Spleen (tissue), 11 donors: ENCODE results near the gene IPO9. TPM values are rescaled to one million over a fixed set of nuclear protein-coding genes. Genes with fewer than 3 reads are reported as not detected.

Experiments
- DNase-seq: peaks from one replicate; pipeline ENCODE4 v3.0.0-alpha.2; 2020
- H3K27ac ChIP-seq, 8 donors: fragments of 200-600 bp; sonication (generic) in 7 of 8; 1 replicate in 4 of 8; 2 replicates in 4 of 8; pipeline versions ENCODE4 v1.5.0 to v1.8.0; 2016 to 2021; ENCODE audit warnings: inconsistent platforms in 4 of 8, mild to moderate bottlenecking in 4 of 8, moderate library complexity in 1 of 8
- H3K27me3 ChIP-seq, 7 donors: fragments of 200-600 bp; sonication (generic) in 6 of 7; replicated peaks in 1 of 7; 1 replicate in 4 of 7; 2 replicates in 3 of 7; pipeline versions ENCODE4 v1.5.0 to v1.8.0; 2016 to 2021; ENCODE audit warnings: inconsistent platforms in 3 of 7, mild to moderate bottlenecking in 1 of 7
- H3K36me3 ChIP-seq, 6 donors: fragments of 200-600 bp; sonication (generic) in 5 of 6; 1 replicate in 4 of 6; 2 replicates in 2 of 6; pipeline versions ENCODE4 v1.5.0 to v1.8.0; 2016 to 2021; ENCODE audit warnings: inconsistent platforms in 2 of 6
- H3K4me1 ChIP-seq, 6 donors: fragments of 200-600 bp; sonication (generic) in 5 of 6; 1 replicate in 3 of 6; 2 replicates in 3 of 6; pipeline versions ENCODE4 v1.5.0 to v1.8.0; 2016 to 2021; ENCODE audit warnings: inconsistent platforms in 3 of 6
- H3K4me3 ChIP-seq, 8 donors: fragments of 200-600 bp; sonication (generic) in 7 of 8; 1 replicate in 4 of 8; 2 replicates in 4 of 8; pipeline versions ENCODE4 v1.5.0 to v1.8.0; 2016 to 2021; ENCODE audit warnings: inconsistent platforms in 4 of 8, mild to moderate bottlenecking in 4 of 8, moderate library complexity in 2 of 8
- H3K9me3 ChIP-seq, 8 donors: fragments of 200-600 bp; sonication (generic) in 7 of 8; 1 replicate in 4 of 8; 2 replicates in 4 of 8; pipeline versions ENCODE4 v1.5.0 to v1.8.0; 2016 to 2021; ENCODE audit warnings: inconsistent platforms in 4 of 8
- POLR2A ChIP-seq, 3 donors: fragments of 450-650 bp; IDR thresholded peaks; one replicate each; pipeline ENCODE4 v1.5.1; 2017; ENCODE audit warnings: antibody characterized with exemption in 3 of 3, mild to moderate bottlenecking in 1 of 3
- POLR2AphosphoS5 ChIP-seq, 3 donors: sonication (generic); formaldehyde crosslinking; IDR thresholded peaks; one replicate each; pipeline ENCODE4 v1.5.1; 2017; ENCODE audit warnings: antibody characterized with exemption in 3 of 3
- WGBS, 5 donors: extraction: QIAGEN DNeasy Blood & Tissue Kit in 3 of 5; methylation state at CpG; one replicate each; pipeline versions ENCODE4 v1.1.5 to v1.1.7; 2013 to 2018; 5-methylcytosine and 5-hydroxymethylcytosine counted together
- intact Hi-C: fragments of 100-400 bp; cut with DNase I; formaldehyde crosslinking; loops from one replicate; pipeline ENCODE4 v1.15.0; 2023; ENCODE audit warnings: low total_unique reads
- microRNA-seq, 3 donors: library from miRNA; unstranded; fragments of <30 nt; microRNA quantifications; one replicate each; pipeline versions ENCODE4 to v1.1.0, GENCODE V29; 2019 to 2020
- polyA plus RNA-seq, 3 donors: library from polyadenylated mRNA; stranded (reverse); fragments of 200-250 nt; gene quantifications; one replicate each; pipeline ENCODE4 v1.2.1, GENCODE V29; 2013
- small RNA-seq, 4 donors: library from RNA; depleted of rRNA; stranded (forward); fragments of <200 nt; gene quantifications; one replicate each; pipeline ENCODE3, GENCODE V24; 2016
- total RNA-seq, 7 donors: library from RNA; depleted of rRNA in 3 of 7; stranded (reverse); fragments of >200 nt in 3 of 7; fragmentation: NEBNext Ultra II Directional in 4 of 7; extraction: Animal tissue kit (Norgen Biotek cat#: 25700) in 4 of 7; gene quantifications; one replicate each; pipeline versions ENCODE4 v1.1.0 to v1.2.1, GENCODE V29; 2016 to 2021
- TF ChIP-seq, protein P1 (sequence below), 11 experiments: fragments of 200-600 bp in 7 of 11; fragments of 450-650 bp in 4 of 11; sonication (generic) in 4 of 11; IDR thresholded peaks in 8 of 11; conservative IDR thresholded peaks in 3 of 11; 1 replicate in 7 of 11; 2 replicates in 4 of 11; pipeline versions ENCODE4 v1.4.0 to v1.8.0; 2016 to 2021; ENCODE audit warnings: antibody characterized with exemption in 11 of 11, inconsistent platforms in 4 of 11, mild to moderate bottlenecking in 1 of 11
- donor health status: healthy with polysubstance abuse.
- donor health status: DM: no; HTN: no; CAD: no; lungs with moderate emphysema.
- donor health status: DM: no; HTN: no; CAD: no.
- donor health status: Bipolar disorder and iron deficiency.
- donor health status: healthy.
- donor health status: DM: no; HTN: no; CAD: no.
- donor health status: DM: yes; HTN: yes; CAD: no.

The IPO9 gene
- total and polyA plus RNA-seq, 10 donors: 13.8 to 35.7 (median 27.1) TPM

DNA sequence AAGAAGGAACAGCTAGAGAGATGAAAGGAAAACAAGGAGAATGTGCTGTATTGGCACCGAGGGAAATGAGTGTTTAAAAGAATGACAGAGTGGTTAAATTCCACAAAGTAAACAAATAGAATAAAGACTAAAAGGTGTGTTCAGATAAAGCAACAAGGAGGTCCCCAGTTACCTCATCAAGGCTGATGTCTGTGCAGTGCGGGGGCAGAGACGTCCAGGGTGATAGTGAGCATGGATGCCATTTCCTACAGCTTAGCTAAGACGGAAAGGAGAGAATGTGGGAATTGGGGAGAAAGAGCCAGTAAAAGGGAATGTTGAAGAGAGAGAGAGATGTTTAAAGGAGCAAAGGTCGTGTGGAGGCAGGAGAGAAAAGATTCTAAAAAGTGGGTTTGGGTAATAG is 101.8 kb downstream of the IPO9 start:
- whole genome bisulfite sequencing, 5 donors: 72 to 82% (median 75%) methylated on average over 5 of the region's 5 CpGs
- Histone ChIP-seq H3K36me3 (no peaks in the 10 kb centered on the region), H3K4me1 (no peaks in the 10 kb centered on the region), H3K9me3 (no peaks in the 10 kb centered on the region), H3K4me3 (no peak overlapping the region), H3K27ac (no peak overlapping the region), H3K27me3 (peaks cover 0 to 10% (median 0%) of the 10 kb centered on the region in 7 donors)
- no peak for DNase-seq
- intact Hi-C loops: no loop called here
- TF ChIP-seq, protein P1, sequence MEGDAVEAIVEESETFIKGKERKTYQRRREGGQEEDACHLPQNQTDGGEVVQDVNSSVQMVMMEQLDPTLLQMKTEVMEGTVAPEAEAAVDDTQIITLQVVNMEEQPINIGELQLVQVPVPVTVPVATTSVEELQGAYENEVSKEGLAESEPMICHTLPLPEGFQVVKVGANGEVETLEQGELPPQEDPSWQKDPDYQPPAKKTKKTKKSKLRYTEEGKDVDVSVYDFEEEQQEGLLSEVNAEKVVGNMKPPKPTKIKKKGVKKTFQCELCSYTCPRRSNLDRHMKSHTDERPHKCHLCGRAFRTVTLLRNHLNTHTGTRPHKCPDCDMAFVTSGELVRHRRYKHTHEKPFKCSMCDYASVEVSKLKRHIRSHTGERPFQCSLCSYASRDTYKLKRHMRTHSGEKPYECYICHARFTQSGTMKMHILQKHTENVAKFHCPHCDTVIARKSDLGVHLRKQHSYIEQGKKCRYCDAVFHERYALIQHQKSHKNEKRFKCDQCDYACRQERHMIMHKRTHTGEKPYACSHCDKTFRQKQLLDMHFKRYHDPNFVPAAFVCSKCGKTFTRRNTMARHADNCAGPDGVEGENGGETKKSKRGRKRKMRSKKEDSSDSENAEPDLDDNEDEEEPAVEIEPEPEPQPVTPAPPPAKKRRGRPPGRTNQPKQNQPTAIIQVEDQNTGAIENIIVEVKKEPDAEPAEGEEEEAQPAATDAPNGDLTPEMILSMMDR (IDR thresholded peaks at IDR 0.05 in 8 of 11, conservative IDR thresholded peaks at IDR 0.05 in 3 of 11): no peak
- TF ChIP-seq POLR2A (IDR thresholded peaks at IDR 0.05) (no peak), POLR2AphosphoS5 (IDR thresholded peaks at IDR 0.05) (no peak)

Small RNAs within 50 kb of the gene (microRNA-seq; reads per million reads assigned to microRNA genes)
- gene MIR1231 (0 to 0.70 (median 0) reads per million in 3 donors), gene MIR6739 (0 reads per million in 3 donors)

Small RNAs within 50 kb of the gene (small RNA-seq; reads per million reads assigned to genes)
- 0 reads per million in 4 donors for gene MIR1231
- 0 reads per million in 4 donors for gene MIR6739

Other genes starting within 250 kb of the IPO9 start
- gene SHISA4, start 59.7 kb downstream of the IPO9 start, total RNA-seq: 10 to 100 TPM in 1 of 7 donors, 1 to 10 TPM in 6; 4.8 to 13.3 (median 8.0) TPM
- 1 to 10 TPM; 3.2 to 4.3 (median 3.9) TPM for gene SHISA4, start 59.7 kb downstream of the IPO9 start, polyA plus RNA-seq
- gene LMOD1, start 117.4 kb downstream of the IPO9 start, total RNA-seq: 10 to 100 TPM; 10.2 to 21.0 (median 12.5) TPM
- gene LMOD1, start 117.4 kb downstream of the IPO9 start, polyA plus RNA-seq: 10 to 100 TPM in 1 of 3 donors, 1 to 10 TPM in 2; 4.2 to 11.5 (median 7.6) TPM
- 10 to 100 TPM; 20.8 to 31.7 (median 28.1) TPM for gene TIMM17A, start 126.3 kb downstream of the IPO9 start, total RNA-seq
- gene TIMM17A, start 126.3 kb downstream of the IPO9 start, polyA plus RNA-seq: 10 to 100 TPM; 30.1 to 38.3 (median 30.6) TPM
- 10 to 100 TPM; 44.6 to 69.0 (median 62.6) TPM for gene RNPEP, start 153.5 kb downstream of the IPO9 start, total RNA-seq
- 10 to 100 TPM; 24.8 to 46.2 (median 42.0) TPM for gene RNPEP, start 153.5 kb downstream of the IPO9 start, polyA plus RNA-seq
- gene ELF3, start 181.4 kb downstream of the IPO9 start, total RNA-seq: 1 to 10 TPM in 4 of 7 donors, under 1 TPM in 3; 0.43 to 2.9 (median 1.2) TPM
- gene ELF3, start 181.4 kb downstream of the IPO9 start, polyA plus RNA-seq: 1 to 10 TPM in 1 of 3 donors, under 1 TPM in 2; 0.24 to 3.4 (median 0.96) TPM